NCI-H748 treated with DMSO at 0.1 percent for 48 hours (cell line): ENCODE measurements around the gene RINL.
"Not testable (repeated sequence)": the region's sequence is repeated elsewhere in the genome, so short reads cannot be mapped to it uniquely, and the experiment has no call there.

Experiments used
- DNase-seq: peaks from one replicate; lab custom pipeline; 2025; lab: John Stamatoyannopoulos, UW

RINL gene

DNA sequence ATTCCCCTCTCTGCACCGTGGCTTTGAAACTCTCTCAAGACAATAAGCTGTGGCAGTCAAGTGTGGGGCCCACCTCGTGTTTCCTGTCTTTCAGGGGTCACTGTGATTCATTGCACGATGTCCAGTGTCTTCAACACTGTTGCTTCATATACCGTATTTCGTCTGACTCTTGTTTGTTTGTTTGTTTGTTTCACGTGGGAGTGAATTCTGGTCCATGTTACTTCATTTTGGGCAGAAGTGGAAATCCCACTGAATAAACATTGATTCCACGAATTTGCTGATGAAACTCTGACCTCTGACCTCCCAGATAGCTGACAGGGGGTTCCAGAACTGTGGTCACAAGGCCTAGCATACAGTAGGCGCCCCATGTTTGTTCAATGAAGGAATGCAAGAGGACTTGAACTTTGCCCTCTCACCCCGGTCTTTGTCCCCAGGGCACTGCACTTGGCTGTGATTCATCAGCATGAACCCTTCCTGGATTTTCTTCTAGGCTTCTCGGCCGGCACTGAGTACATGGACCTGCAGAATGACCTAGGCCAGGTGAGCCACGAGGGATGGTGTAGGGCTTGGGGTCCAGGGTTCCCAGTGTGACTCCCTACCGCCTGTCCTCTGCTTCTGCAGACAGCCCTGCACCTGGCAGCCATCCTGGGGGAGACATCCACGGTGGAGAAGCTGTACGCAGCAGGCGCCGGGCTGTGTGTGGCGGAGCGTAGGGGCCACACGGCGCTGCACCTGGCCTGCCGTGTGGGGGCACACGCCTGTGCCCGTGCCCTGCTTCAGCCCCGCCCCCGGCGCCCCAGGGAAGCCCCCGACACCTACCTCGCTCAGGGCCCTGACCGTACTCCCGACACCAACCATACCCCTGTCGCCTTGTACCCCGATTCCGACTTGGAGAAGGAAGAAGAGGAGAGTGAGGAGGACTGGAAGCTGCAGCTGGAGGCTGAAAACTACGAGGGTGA is 26.8 kb upstream of the RINL start:
- no peak for DNase-seq

DNA sequence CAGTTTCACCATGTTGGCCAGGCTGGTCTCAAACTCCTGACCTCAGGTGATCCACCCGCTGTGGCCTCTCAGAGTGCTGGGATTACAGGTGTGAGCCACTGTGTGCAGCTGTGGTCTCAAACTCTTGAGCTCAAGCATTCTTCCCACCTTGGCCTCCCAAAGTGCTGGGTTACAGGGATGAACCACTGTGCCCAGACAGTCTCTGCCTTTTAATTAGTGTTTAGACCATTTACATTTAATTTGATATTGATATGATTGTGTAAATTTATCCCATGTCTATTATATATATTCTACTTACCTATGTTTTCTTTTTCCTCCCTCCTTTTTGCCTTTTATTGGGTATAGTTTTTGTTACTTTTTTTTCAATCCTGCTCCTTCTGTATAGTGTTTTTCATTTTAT is 23.6 kb upstream of the RINL start:
- DNase-seq: no peak

DNA sequence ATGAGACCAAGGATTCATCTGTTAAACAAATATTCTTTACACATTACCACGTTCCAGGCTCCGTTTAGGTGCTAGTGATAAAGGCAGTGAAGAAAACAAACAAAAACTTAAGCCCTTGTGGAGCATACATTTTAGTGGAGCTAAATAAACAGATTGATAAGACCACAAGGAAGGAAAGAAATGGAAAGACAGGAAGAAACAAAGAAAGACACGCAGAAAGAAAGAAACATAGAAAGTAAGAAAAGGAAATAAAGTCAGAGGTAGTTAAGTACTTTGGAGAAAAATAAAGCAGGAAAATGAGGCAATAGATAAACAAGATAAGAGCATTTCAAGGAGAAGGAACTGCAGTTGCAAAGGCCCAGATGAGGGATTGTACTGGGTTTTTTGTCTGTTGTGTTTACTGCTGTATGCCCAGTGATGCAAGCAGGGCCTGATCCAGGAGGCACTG is 22.7 kb upstream of the RINL start:
- DNase-seq: no peak

DNA sequence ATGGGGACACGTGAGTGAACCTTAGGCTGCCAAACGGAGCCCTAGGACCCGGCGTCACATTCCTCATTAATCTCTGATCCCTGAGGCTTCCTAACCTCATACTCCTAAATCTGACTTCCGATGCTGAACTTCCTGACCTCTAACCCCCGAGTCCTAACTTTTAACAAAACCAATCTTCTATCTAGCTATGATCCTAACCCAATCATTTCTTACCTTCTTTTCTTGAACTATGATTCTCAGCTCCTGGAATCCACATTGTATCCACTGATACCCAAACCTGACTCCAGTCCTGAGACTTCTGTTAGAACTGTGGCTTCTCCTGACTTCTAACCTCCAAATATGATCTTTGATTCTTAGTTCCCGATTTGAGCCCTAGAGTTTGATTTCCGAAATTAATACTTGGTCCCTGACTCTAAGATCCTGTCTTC is 22.1 kb upstream of the RINL start:
- DNase-seq: peak; percentile 65

DNA sequence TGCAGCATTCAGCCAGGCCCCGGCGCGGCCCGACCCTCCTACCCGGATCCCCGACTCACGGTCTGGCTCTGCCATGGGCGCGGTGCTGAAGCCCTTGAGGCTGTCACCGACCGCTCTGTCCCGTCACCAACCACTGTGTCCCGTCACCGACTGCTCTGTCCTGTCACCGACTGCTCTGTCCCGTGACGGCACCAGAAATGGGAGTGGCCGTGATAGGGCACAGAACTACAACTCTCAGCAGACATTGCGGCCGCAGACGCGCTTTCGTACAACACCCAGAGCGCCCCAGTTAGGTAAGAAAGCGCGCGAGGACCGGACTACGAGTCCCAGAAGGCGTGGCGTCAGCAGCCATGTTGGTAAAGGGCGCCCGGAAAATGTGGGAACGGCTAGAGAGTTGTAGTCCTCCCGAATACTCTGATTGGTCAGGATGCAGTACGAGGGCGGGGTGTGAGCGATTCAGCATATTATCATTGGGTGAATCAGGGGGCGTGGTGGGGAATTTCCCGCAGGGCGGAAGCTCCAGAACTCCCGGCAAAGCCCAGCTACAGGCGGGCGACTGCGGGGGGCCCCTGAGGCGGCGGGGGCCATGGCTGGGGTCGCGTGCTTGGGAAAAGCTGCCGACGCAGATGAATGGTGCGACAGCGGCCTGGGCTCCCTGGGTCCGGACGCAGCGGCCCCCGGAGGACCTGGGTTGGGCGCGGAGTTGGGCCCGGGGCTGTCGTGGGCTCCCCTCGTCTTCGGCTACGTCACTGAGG is 21.5 kb upstream of the RINL start, which contains the start of the genes NFKBIB and SIRT2:
NFKBIB (plus strand) TSS at position 523 of the 755 bp plus-strand sequence; CDS start at position 587, 64 bp downstream.
SIRT2 (minus strand) TSS at position 172 of the 755 bp plus-strand sequence; CDS start at position 75, 97 bp downstream.
- peak; percentile 99 for DNase-seq

DNA sequence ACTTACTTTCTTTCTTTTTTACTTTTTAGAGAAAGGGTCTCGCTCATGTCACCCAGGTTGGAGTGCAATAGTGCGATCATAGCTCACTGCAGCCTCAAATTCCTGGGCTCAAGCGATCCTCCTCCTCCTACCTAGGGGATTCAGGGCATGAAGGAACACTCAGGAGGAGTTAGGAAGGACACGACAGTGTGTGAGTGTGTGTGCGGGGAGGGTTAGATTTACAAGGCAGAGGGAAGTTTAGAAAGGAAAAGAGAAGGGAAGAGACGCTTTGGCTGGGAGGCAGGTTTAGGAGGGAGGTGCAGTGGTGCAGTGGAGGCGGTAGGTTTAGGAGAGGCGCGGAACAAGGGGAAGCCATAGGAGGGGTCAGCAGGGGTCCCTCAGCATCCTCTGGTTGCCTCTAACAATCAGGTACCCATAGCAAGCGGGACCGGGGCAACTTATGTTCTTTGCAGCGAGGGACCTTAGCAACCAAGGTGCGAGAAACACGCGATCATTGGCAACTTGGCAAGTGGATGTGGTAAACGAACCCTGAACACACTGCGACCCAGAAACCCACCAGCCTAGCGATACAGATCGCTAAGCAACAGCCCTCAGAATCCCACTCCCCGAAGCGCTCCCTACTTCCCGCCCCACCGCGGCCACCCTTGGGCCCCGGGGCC is 20.8 kb upstream of the RINL start:
- no peak for DNase-seq

DNA sequence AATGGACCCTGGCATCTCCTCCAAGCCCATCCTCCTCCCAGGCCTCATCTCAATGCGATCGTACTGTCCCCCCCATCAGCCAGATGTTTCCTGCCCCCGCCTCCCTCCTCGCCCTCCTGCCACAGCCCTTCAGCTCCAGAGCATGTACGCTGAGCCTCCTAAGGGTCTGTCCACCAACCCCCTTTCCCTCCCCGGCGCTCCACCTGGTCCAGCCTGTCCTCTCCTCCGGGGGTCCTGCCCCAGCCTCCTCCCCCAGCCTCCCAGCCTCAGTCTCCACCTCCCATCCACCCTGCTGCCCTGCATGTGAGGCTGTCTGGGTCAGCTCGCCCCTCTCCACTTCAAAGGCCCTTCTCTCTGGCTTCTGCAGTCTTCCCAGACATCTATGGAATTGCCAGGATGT is 16.9 kb upstream of the RINL start:
- no peak for DNase-seq

DNA sequence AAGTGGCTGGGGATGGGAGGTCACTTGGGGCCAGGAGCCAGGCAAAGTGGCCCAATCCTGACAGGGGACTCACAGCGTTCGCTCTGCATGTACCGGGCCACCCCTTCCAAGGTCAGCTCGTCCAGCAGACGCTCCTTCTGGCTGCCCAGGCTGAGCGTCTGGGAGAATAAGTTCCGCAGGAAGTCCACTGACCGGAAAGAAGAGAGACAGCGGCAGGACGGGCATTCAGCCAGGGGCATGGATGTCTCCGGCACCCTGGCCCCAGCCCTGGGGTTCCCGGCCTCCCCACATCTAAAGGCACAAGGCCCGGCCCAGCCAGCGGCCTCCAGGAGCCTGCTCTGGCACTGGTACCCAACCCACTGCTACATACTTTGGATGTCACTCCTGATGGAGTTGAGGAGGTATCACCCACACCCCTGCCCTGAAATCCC is 15.3 kb upstream of the RINL start:
- no peak for DNase-seq

DNA sequence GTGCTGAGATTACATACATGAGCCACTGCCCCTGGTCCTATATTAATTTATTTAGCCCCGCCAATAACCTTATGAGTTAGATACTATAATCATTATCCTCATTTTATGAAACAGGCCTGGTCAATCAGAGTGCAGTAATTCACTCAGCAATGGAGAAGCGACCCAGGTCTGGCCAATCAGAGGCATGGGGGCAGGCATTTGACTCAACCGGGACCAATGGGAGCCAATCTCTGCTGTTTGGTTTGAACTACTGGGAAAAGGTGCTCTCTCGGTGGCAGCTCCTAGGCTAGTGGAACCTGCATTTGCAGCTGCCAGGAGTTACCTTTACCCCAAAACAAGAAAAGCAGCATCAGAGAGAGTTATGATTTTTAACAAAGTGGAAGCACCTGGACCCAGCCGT is 14.8 kb upstream of the RINL start:
- DNase-seq: no peak

DNA sequence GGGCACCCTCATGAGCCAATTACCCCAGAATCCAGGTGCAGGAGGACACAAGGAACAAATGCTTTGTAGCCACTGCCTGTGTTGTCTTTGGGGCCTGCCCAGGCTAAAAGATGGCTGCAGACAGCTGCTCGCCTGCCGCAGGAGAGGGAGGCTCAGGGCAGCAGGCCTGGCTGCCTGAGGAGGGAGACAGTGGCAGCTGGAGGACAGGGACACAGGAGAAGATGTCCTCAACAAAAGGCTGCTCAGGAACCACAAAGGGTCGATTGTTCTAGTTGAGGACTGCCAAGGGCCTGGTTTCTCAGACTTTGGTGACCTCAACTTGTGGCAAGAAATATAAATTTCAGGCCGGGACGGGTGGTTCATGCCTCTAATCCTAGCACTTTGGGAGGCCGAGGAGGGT is 13.7 kb upstream of the RINL start:
- DNase-seq: no peak

DNA sequence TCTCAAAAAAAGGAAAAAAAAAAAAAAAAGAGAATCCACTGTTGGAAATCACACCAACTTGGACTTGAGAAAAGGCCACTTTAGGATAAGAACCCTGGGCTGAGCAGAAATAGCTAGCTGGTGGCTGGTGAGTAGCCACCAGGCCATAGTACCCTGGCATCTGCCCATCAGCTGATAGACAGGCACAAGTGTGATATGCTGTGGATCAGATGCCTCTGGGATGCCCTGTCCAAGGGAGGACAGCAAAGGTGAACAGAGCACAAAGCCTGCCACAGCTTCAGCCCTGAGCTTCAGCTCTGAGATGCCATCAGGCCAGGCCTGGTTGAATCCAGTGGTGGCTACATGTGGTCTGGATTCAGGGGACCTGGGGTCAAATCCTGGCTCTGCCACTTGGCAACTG is 12.6 kb upstream of the RINL start:
- DNase-seq: no peak

DNA sequence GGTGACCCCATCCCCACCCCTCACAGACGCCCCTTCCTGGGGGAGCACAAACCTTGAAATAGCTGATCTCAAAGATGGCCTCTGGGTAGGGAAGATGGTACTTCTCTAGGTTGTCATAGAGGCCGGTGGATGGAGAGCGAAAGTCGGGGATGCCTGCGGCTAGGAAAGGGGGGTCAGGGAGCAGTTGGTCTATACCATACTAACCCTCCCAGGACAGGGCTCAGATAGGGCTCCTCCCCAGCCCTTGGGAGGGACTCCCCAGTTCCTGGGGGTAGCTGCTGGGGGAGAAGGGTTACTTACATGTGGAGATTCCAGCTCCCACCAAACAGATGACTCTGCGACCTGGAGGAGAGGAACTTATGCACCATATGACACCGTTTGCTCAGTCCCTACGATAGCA is 11.7 kb upstream of the RINL start:
- no peak for DNase-seq

DNA sequence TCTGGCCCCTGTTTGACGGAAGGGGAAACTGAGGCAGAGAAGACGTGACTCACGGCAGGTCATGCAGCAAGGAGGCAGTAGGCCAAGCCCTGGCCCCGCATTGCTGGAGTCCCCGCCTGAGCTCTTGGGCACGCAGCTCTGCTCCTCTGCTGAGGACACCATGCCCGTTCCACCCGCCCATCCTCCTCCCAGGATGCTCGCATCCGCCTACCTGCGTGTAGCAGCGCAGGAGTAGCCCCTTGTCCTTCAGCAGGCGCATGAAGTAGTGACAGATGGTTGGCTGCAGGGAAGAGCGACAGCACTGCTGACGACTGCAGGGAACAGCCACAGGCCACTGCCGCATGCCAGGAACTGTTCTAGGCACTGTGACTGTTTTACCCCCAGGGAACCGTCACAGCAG is 10.8 kb upstream of the RINL start:
- DNase-seq: no peak

DNA sequence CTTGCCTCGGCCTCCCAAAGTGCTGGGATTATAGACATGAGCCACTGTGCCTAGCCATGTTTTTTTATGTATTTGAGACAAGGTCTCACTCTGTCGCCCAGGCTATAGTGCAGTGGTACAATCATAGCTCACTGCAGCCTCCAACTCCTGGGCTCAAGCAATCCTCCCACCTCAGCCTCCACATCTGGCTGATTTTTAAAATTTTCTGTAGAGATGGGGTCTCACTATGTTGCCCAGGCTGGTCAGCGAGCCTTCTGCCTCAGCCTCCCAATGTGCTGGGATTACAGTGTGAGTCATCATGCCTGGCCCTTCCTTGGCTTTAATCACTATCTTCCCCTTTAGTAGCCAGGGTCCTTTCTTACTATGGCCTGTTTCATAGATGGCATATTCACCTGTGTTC is 6.6 kb upstream of the RINL start:
- not testable (repeated sequence) for DNase-seq

DNA sequence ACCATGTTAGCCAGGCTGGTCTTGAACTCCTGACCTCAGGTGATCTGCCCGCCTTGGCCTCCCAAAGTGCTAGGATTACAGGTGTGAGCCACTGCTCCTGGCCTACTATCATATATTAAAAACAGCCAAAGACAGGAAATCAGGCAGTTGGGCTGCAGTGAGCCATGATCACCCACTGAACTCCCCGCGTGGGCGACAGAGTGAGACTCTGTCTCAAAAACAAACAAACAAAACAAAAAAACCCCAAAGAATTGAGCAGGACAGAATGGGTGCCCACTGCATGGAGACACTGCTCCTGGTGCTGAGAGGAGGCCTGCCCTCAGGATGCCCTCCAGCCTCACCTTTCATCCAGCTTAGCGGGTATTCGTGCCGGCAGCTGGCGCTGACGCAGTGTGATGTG is 5.2 kb upstream of the RINL start:
- DNase-seq: no peak

DNA sequence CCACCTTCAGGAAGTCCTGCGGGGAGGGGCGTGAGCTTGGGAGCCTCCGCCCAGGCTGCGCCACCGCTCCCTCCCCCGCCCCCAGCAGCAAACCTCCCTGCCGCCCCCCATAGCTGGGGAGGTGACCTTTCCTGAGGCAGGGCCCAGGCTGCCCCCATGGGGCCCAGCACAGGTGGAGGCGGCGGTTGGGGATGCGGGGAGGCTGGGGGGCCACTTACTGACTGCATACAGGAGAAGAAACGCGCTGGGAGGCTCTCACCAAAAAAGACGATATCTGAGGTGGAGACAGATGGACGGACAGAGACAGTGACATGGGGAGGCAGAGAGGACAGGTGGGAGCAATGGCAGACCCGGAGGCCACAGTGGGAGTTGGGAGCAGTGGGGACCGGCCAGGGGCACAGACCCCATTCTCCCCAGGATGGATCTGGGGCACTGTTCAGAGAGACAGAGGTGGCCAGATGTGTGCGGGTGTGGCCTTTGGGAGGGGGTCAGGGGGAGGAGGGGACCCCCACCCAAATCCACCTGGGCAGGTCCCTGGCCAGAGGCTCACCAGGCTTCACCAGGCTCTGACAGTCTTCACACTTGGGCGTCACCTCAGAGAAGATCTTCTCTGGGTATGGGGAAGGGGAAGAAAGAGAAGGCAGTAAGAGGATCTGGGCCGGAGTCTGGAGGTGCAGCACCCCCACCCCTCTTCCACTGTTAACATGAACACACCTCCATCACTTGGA is 3.0 kb upstream of the RINL start:
- DNase-seq: no peak

DNA sequence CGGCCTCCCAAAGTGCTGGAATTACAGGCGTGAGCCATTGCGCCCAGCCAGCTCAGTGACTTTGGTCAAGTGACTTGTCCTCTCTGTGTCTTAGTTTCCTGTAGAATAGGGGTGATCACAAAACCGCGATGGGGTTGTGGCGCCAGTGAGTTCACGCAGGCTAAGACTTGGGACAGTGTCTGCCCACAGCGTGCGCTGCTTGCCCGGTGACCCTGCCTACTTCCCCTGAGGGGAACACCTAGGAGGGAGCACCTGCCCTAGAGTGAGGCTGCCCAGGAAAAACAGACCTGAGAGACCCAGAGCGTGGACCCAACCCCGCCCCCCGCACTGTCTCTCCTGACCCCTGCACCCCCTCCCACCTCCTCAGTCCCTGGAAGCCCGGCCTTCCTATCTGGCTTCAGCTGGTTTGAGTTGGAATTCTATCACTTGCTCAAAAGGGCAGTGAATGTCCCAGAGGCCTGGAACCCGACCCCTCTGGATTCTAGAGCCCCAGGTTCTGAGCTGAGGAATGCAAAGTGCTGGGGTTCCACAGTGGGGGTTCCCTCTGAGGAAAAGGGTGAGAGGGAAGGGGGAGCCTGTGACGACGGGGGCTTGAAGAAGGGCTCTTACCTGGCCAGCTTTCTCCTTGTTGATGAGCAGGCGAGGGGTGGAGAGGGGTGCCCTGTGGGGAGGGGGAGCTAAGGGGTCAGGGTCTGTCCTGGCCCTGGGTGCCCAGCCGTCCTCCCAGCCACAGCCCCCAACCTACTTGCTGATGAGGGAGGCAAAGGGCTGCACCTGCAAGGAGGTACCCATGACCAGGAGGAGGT is 2.2 kb upstream of the RINL start:
- no peak for DNase-seq

DNA sequence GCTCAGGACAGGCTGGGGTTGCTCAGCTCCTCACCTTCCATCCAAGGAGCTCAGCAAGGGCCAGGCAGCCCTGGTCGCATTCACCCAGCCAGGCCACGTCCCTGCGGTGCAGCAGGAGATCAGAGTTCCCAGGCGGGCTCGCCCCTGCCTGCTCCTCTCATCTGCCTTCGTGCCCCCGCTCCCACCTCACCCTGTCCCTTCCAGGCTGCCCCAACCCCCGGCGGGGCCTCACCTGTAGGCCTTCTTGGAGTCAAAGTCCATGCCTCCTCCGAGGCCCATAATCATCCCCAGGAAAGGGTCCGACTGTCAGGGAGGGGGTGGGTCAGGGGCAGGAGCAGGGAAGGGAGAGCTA is 1.3 kb upstream of the RINL start:
- no peak for DNase-seq

DNA sequence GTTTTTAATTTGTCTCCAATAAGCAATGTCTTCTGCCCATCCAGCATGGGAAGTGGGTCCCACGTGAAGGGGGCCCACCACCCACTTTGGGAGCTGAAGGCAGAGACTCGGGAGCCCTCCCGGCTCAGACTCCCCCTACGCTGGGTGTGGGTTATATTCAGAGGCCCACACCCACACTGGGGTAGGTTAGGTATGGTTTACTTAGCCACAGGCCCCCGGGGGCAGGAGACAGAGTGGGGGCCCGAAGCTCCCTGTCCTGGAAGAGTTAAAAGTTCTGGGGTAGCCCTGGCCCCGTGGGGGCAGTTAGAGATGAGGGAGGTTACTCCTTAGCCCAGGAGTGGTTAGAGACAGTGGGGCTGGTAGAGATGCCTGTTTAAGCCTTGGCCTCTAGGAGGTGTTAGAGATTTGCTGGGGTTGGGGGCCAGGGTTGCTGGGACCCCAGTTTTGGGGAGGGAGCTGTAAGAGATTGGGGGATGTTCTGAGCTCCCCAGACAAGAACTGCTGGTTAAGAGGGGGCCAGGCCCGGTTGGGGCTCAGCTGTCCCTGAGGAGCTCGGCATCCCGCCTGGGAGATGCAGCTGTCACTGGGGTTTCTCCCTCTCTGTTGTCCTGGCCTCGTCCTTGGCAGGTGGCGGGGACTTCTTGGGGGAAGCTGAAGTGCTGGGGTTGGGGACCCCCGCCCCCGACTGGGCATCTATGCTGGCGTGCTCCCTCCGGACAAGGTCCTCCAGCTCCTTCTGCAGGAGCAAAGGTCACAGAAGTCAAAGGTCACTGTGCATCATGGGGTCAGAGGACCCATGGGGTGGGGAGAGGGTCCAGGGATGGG is 712 bp upstream of the RINL start:
- no peak for DNase-seq
